Vagina (tissue), 2 donors: ENCODE data around the gene ADGRV1. TPM values are rescaled to one million over a fixed set of nuclear protein-coding genes. Genes with fewer than 3 reads are reported as not detected.

Source experiments
- DNase-seq, 2 donors: peaks; one replicate each; pipeline ENCODE4 v3.0.0-alpha.2; 2017; ENCODE audit errors: extremely low spot score in 2 of 2
- H3K27ac ChIP-seq: fragments of 200-600 bp; sonication (generic); one replicate; pipeline ENCODE4 v1.5.1; 2019
- H3K27me3 ChIP-seq: fragments of 200-600 bp; sonication (generic); one replicate; pipeline ENCODE4 v1.5.1; 2019
- H3K36me3 ChIP-seq, 2 donors: fragments of 200-600 bp; sonication (generic); one replicate each; pipeline ENCODE4 v1.5.1; 2017 to 2019
- H3K4me1 ChIP-seq: fragments of 200-600 bp; sonication (generic); one replicate; pipeline ENCODE4 v1.5.1; 2019
- H3K4me3 ChIP-seq, 2 donors: fragments of 200-600 bp; sonication (generic); 1 replicate in 1 of 2; 2 replicates in 1 of 2; pipeline ENCODE4 v1.5.1; 2016 to 2019
- H3K9me3 ChIP-seq: fragments of 200-600 bp; sonication (generic); one replicate; pipeline ENCODE4 v1.5.1; 2019
- CTCF ChIP-seq, 3 experiments: fragments of 450-650 bp in 2 of 3; fragments of 200-600 bp in 1 of 3; sonication (generic) in 1 of 3; IDR thresholded peaks; one replicate each; pipeline ENCODE4 v1.5.1; 2017 to 2019; ENCODE audit warnings: antibody characterized with exemption in 3 of 3, mild to moderate bottlenecking in 2 of 3, moderate library complexity in 2 of 3
- POLR2A ChIP-seq, 2 donors: fragments of 450-650 bp; IDR thresholded peaks; one replicate each; pipeline ENCODE4 v1.6.1; 2017; ENCODE audit warnings: antibody characterized with exemption in 2 of 2, mild to moderate bottlenecking in 2 of 2, moderate library complexity in 2 of 2
- POLR2AphosphoS5 ChIP-seq, 2 donors: sonication (generic); formaldehyde crosslinking; IDR thresholded peaks; one replicate each; pipeline ENCODE4 v1.9.0; 2017; ENCODE audit warnings: antibody characterized with exemption in 2 of 2, mild to moderate bottlenecking in 2 of 2, low read depth in 1 of 2; ENCODE audit not compliant: insufficient read depth in 1 of 2
- intact Hi-C: fragments of 100-400 bp; cut with DNase I; formaldehyde crosslinking; loops from one replicate; pipeline ENCODE4 v1.15.1; 2023
- total RNA-seq: library from RNA; depleted of rRNA; stranded (reverse); fragments of >200 nt; gene quantifications from one replicate; pipeline ENCODE4 v1.2.3, GENCODE V29; 2016

ADGRV1 gene
- total RNA-seq, 1 donor from 2014 or later = 10.6 TPM

GRCh38 chr5:91132550-91132949 is 574.0 kb downstream of the ADGRV1 start:
- Histone ChIP-seq H3K27ac (no peak overlapping the region), H3K9me3 (no peaks in the 10 kb centered on the region), H3K4me3 (no peak overlapping the region), H3K4me1 (peaks cover 20% of the 10 kb centered on the region), H3K27me3 (no peaks in the 10 kb centered on the region), H3K36me3 (no peaks in the 10 kb centered on the region)
- no peak for DNase-seq
- TF ChIP-seq POLR2A (IDR thresholded peaks at IDR 0.05) (no peak), CTCF (IDR thresholded peaks at IDR 0.05) (no peak), POLR2AphosphoS5 (IDR thresholded peaks at IDR 0.05; ENCODE audit: insufficient read depth in 1 of 2, low read depth in 1 of 2) (no peak)
- intact Hi-C loops = no loop called here

- Histone ChIP-seq H3K36me3 (no peaks in the 10 kb centered on the region), H3K4me1 (peaks cover 14% of the 10 kb centered on the region), H3K27ac (no peak overlapping the region), H3K4me3 (no peak overlapping the region), H3K9me3 (no peaks in the 10 kb centered on the region), H3K27me3 (no peaks in the 10 kb centered on the region)
- intact Hi-C loops = no loop called here
- no peak for TF ChIP-seq POLR2A (IDR thresholded peaks at IDR 0.05)
- no peak for TF ChIP-seq CTCF (IDR thresholded peaks at IDR 0.05)
- no peak for TF ChIP-seq POLR2AphosphoS5 (IDR thresholded peaks at IDR 0.05; ENCODE audit: insufficient read depth in 1 of 2, low read depth in 1 of 2)
- DNase-seq = no peak
These were observed 574.6 kb downstream of the ADGRV1 start for GRCh38 chr5:91133183-91133582.

GRCh38 chr5:91135475-91136248 is 577.1 kb downstream of the ADGRV1 start:
- Histone ChIP-seq H3K9me3 (no peaks in the 10 kb centered on the region), H3K27ac (no peak overlapping the region), H3K27me3 (no peaks in the 10 kb centered on the region), H3K36me3 (no peaks in the 10 kb centered on the region), H3K4me1 (peaks cover 8% of the 10 kb centered on the region), H3K4me3 (no peak overlapping the region)
- TF ChIP-seq POLR2AphosphoS5 (IDR thresholded peaks at IDR 0.05; ENCODE audit: insufficient read depth in 1 of 2, low read depth in 1 of 2) = no peak
- TF ChIP-seq POLR2A (IDR thresholded peaks at IDR 0.05) = no peak
- no peak for TF ChIP-seq CTCF (IDR thresholded peaks at IDR 0.05)
- intact Hi-C loops = no loop called here
- no peak for DNase-seq

GRCh38 chr5:91136271-91136670 is 577.7 kb downstream of the ADGRV1 start:
- no peak overlapping the region for H3K4me3 ChIP-seq
- no peaks in the 10 kb centered on the region for H3K27me3 ChIP-seq
- no peaks in the 10 kb centered on the region for H3K9me3 ChIP-seq
- intact Hi-C loops = no loop called here
- DNase-seq = no peak
- TF ChIP-seq POLR2A (IDR thresholded peaks at IDR 0.05) = no peak
- no peak for TF ChIP-seq POLR2AphosphoS5 (IDR thresholded peaks at IDR 0.05; ENCODE audit: insufficient read depth in 1 of 2, low read depth in 1 of 2)
- no peak overlapping the region for H3K27ac ChIP-seq
- peaks cover 8% of the 10 kb centered on the region for H3K4me1 ChIP-seq
- H3K36me3 ChIP-seq = no peaks in the 10 kb centered on the region

GRCh38 chr5:91137647-91138046 is 579.0 kb downstream of the ADGRV1 start:
- no peaks in the 10 kb centered on the region for H3K36me3 ChIP-seq
- intact Hi-C loops = no loop called here
- H3K27ac ChIP-seq = no peak overlapping the region
- TF ChIP-seq POLR2A (IDR thresholded peaks at IDR 0.05) (no peak), POLR2AphosphoS5 (IDR thresholded peaks at IDR 0.05; ENCODE audit: insufficient read depth in 1 of 2, low read depth in 1 of 2) (no peak), CTCF (IDR thresholded peaks at IDR 0.05) (no peak)
- no peaks in the 10 kb centered on the region for H3K9me3 ChIP-seq
- no peaks in the 10 kb centered on the region for H3K27me3 ChIP-seq
- DNase-seq = no peak
- H3K4me1 ChIP-seq = peaks cover 8% of the 10 kb centered on the region
- H3K4me3 ChIP-seq = no peak overlapping the region
